Measurements from ENCODE around the gene SYNJ2.

SYNJ2 gene

GRCh38 chr6:158131926-158132325, 150.3 kb downstream of the SYNJ2 start:
- Mint-ChIP-seq H3K27me3 (no peaks in the 10 kb centered on the region), H3K27ac (no peak overlapping the region), H3K4me3 (no peak overlapping the region), H3K36me3 (ENCODE audit: insufficient read depth) (no peaks in the 10 kb centered on the region), H3K9me3 (no peaks in the 10 kb centered on the region), H3K4me1 (ENCODE audit: low read depth in 2 of 2) (no peaks in the 10 kb centered on the region)
- no peak for DNase-seq
- ATAC-seq (replicated peaks), result peak; percentile 41

GRCh38 chr6:158142789-158143188, 161.1 kb downstream of the SYNJ2 start:
- no peaks in the 10 kb centered on the region for H3K9me3 Mint-ChIP-seq
- H3K4me3 Mint-ChIP-seq, result no peak overlapping the region
- H3K4me1 Mint-ChIP-seq (ENCODE audit: low read depth in 2 of 2), result peaks cover 0 to 4% of the 10 kb centered on the region in 2 donors
- H3K27me3 Mint-ChIP-seq, result no peaks in the 10 kb centered on the region
- no peak overlapping the region for H3K27ac Mint-ChIP-seq
- ATAC-seq (replicated peaks) (no peak), DNase-seq (no peak)
- H3K36me3 Mint-ChIP-seq (ENCODE audit: insufficient read depth), result peaks cover 22% of the 10 kb centered on the region

GRCh38 chr6:158143700-158144099, 162.0 kb downstream of the SYNJ2 start:
- ATAC-seq (replicated peaks) (no peak), DNase-seq (no peak)
- Mint-ChIP-seq H3K27ac (no peak overlapping the region), H3K36me3 (ENCODE audit: insufficient read depth) (peaks cover 25% of the 10 kb centered on the region), H3K4me3 (no peak overlapping the region), H3K4me1 (ENCODE audit: low read depth in 2 of 2) (no peaks in the 10 kb centered on the region), H3K27me3 (no peaks in the 10 kb centered on the region), H3K9me3 (no peaks in the 10 kb centered on the region)

Data from effector memory CD8-positive, alpha-beta T cell (primary cell).